Cardiac muscle cell (in vitro differentiated cells and primary cell): ENCODE results near the gene ACVRL1. TPM values are rescaled to one million over a fixed set of nuclear protein-coding genes. Genes with fewer than 3 reads are reported as not detected.

Experiments
- DNase-seq, 2 donors: peaks; one replicate each; pipeline versions ENCODE4 v3.0.0 to v3.0.0-alpha.2; 2010 to 2017; ENCODE audit warnings: low read depth in 1 of 2, low spot score in 1 of 2
- H3K27ac ChIP-seq: fragments of 200-600 bp; sonication (generic); 2 replicates; pipeline ENCODE4 v1.5.1; 2016
- H3K27me3 ChIP-seq: fragments of 200-600 bp; sonication (generic); 2 replicates; pipeline ENCODE4 v1.6.0; 2016; ENCODE audit warnings: control low read depth
- H3K36me3 ChIP-seq: fragments of 200-600 bp; sonication (generic); 2 replicates; pipeline ENCODE4 v1.5.1; 2016; ENCODE audit warnings: control low read depth
- H3K4me1 ChIP-seq: fragments of 200-600 bp; sonication (generic); 2 replicates; pipeline ENCODE4 v1.8.1; 2017; ENCODE audit warnings: low read depth, mild to moderate bottlenecking, mixed run types
- H3K4me3 ChIP-seq: fragments of 200-600 bp; sonication (generic); 2 replicates; pipeline ENCODE4 v1.5.1; 2016; ENCODE audit warnings: mild to moderate bottlenecking
- H3K9me3 ChIP-seq: fragments of 200-600 bp; sonication (generic); 2 replicates; pipeline ENCODE4 v1.5.1; 2017; ENCODE audit warnings: low read depth, mild to moderate bottlenecking, control low read depth
- polyA plus RNA-seq: library from polyadenylated mRNA; unstranded; fragments of >200 nt; fragmentation: Nextera tagmentation; extraction: Ambion mirVana; gene quantifications from 2 replicates; pipeline ENCODE4 v1.2.1, GENCODE V29; 2016
- total RNA-seq: library from RNA; depleted of rRNA; stranded (reverse); fragments of >200 nt; gene quantifications from 2 replicates; pipeline ENCODE4 v1.2.3, GENCODE V29; 2016
- TF ChIP-seq, protein P1 (sequence below): IDR thresholded peaks from 2 replicates; pipeline ENCODE4 v1.5.1; 2012; ENCODE audit warnings: low read depth, mild to moderate bottlenecking, low read length

The ACVRL1 gene
- 0.81 and 5.5 TPM in 2 replicates for total RNA-seq
- 2.5 TPM in 1 of 2 replicates, not detected in the other for polyA plus RNA-seq

DNA sequence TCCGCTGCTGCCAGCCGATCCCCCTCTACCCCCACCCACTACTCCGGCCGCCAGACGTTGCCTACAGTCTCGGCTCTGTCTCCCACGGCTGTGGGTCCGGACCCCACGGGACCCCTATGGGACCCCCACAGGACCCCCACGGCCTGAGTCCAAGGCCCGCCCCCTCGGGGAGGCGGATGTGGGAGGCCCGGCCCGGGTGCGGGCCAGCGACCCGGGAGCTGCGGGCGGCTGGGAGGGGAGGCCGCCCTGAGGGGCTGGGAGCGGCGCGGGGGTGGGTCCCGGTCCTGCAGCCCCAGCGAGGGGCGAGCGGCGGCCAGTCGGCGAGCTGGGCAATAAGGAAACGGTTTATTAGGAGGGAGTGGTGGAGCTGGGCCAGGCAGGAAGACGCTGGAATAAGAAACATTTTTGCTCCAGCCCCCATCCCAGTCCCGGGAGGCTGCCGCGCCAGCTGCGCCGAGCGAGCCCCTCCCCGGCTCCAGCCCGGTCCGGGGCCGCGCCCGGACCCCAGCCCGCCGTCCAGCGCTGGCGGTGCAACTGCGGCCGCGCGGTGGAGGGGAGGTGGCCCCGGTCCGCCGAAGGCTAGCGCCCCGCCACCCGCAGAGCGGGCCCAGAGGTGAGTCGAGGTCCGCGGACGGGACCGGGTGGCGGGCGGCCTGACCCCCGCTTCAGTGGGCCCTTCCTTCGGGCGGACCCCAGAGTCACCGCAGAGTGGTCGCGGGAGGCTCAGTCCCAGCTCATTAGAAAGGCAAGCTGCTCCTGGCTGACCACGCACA, at the start of gene ACVRL1:
ACVRL1 (plus strand) TSS at position 422 of the 773 bp plus-strand sequence. CDS start 4,971 bp downstream, outside the sequence.
- peak in 1 of 2 donors; percentile 43 for DNase-seq
- H3K36me3 ChIP-seq, result no peaks in the 10 kb centered on the region
- H3K4me3 ChIP-seq, result peak within 1 kb of the TSS; percentile 13
- TF ChIP-seq, protein P1, sequence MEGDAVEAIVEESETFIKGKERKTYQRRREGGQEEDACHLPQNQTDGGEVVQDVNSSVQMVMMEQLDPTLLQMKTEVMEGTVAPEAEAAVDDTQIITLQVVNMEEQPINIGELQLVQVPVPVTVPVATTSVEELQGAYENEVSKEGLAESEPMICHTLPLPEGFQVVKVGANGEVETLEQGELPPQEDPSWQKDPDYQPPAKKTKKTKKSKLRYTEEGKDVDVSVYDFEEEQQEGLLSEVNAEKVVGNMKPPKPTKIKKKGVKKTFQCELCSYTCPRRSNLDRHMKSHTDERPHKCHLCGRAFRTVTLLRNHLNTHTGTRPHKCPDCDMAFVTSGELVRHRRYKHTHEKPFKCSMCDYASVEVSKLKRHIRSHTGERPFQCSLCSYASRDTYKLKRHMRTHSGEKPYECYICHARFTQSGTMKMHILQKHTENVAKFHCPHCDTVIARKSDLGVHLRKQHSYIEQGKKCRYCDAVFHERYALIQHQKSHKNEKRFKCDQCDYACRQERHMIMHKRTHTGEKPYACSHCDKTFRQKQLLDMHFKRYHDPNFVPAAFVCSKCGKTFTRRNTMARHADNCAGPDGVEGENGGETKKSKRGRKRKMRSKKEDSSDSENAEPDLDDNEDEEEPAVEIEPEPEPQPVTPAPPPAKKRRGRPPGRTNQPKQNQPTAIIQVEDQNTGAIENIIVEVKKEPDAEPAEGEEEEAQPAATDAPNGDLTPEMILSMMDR, result no peak
- peaks cover 10% of the 10 kb centered on the region for H3K4me1 ChIP-seq
- no peaks in the 10 kb centered on the region for H3K9me3 ChIP-seq
- peaks cover 26% of the 10 kb centered on the region for H3K27me3 ChIP-seq
- H3K27ac ChIP-seq, result no peak within 1 kb of the TSS

DNA sequence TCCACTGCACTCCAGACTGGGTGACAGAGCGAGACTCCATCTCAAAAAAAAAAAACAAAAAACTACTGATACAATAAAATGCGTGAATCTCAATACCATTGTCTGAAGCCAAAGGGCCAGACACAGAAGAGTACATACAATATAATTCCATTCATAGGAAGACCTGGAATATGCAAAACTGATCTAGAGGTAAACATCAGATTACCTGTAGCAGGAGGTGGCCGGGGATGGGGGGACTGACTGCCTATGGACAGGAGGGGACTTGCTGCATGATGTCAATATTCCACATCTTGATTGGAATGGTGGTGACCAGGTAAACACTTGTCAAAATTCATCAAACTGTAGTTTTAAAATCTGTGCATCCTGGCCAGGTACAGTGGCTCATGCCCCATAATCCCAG, 46.3 kb upstream of the ACVRL1 start:
- H3K27ac ChIP-seq, result no peak overlapping the region
- no peaks in the 10 kb centered on the region for H3K27me3 ChIP-seq
- DNase-seq, result no peak
- H3K9me3 ChIP-seq, result no peaks in the 10 kb centered on the region
- no peak overlapping the region for H3K4me3 ChIP-seq
- TF ChIP-seq, protein P1, result no peak
- peaks cover 20% of the 10 kb centered on the region for H3K4me1 ChIP-seq
- no peaks in the 10 kb centered on the region for H3K36me3 ChIP-seq

DNA sequence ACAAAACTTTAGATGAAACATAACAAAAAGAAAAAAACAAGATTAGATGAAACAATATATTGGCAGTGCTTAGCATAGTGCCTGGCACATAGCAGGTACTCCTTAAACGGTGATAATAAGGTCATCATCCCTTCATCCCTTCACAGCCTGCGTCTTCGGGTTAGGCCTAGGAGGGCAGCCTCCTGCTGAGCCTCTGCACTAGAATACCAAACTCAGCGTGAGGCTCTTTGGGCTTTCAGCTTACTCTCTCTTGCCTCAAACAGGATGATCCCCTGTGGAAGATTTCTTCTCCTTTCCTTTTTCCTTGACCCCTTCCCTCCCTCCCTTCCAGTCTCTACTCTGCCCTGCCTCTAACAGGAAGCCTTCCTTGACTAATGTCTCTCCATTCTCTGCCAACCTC, 44.4 kb upstream of the ACVRL1 start:
- no peaks in the 10 kb centered on the region for H3K36me3 ChIP-seq
- DNase-seq, result no peak
- no peak overlapping the region for H3K27ac ChIP-seq
- TF ChIP-seq, protein P1, result no peak
- H3K4me3 ChIP-seq, result no peak overlapping the region
- peaks cover 27% of the 10 kb centered on the region for H3K4me1 ChIP-seq
- peaks cover under 1% of the 10 kb centered on the region for H3K27me3 ChIP-seq
- H3K9me3 ChIP-seq, result no peaks in the 10 kb centered on the region

DNA sequence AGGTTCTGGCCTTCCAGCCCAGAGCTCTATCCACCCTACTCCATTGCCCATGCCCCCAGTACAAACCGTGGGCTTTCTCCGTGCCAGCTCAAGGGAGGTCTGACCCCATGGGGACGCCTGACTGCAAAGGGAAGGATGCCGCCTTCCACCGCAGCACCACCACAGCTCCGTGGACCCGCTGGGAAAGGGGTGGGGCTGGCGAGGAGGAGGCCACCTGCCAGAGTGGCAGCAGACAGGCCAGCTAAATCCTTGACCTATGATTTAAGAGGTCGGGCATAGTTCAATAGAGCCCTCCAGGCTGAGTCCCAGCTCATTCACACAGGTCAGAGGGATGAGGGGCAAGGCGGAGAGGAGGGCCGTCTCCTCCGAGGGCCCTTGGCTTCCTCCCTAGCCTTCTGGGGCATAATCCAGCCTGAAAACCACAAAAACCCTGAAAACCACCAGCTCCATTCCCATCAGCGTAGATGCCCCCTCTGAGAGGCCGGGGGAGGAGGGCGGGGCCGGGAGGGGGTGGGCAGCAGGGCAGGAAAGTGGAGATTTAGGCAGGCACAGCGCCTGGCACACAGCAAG, 43.9 kb upstream of the ACVRL1 start:
- Histone ChIP-seq H3K4me3 (peak overlapping the region; percentile 28), H3K36me3 (no peaks in the 10 kb centered on the region), H3K27ac (peak overlapping the region; percentile 55), H3K27me3 (peaks cover 5% of the 10 kb centered on the region), H3K4me1 (peaks cover 27% of the 10 kb centered on the region), H3K9me3 (no peaks in the 10 kb centered on the region)
- TF ChIP-seq, protein P1, result no peak
- DNase-seq, result peak in 1 of 2 donors; percentile 21

DNA sequence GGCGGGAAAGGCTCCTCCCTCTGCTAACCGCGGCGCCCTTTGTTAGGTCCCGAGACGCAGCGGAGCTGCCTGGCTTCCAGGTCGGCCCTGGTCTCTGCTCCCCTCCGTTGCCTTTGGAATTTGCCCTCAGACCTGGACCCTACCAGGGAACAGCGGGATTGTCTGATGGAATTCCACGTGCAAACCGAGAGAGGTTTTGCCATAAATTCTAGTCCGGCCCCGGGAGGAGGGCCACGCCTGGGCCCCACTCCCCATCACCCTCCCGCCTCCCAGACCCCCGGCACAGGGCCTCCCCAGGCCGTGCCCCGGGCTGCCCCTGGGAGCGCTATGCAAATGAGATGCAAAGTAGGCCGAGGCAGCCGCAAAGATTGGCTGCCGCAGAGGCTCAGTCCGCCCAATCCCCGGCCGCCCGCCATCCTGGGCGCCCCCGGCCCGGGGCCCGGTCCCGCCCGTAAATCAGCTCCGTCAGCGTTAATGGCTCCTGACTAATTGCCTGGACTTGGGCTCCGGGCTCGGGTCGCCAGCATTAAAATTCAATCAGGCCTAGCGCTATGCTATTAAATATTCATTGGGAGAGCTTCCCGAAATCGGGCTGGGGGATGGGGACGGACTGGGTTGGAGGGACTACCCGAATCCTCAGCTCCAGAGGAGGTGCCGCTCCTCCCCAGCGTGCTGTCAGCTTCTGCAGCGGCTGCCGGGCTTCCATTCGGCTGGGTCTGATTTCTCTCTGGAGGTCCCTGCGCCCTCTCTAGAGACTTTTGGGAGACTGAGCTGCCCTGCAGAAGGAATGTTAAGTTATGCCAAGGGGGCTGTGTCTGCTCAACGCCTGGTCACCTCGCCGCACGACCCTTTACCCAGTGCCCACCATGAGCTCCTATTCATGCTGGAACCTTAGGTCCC, 43.1 kb upstream of the ACVRL1 start:
- DNase-seq, result peak; percentile 53 to 86
- Histone ChIP-seq H3K4me1 (peaks cover 33% of the 10 kb centered on the region), H3K36me3 (no peaks in the 10 kb centered on the region), H3K4me3 (peak overlapping the region; percentile 28), H3K27me3 (peaks cover 12% of the 10 kb centered on the region), H3K9me3 (no peaks in the 10 kb centered on the region), H3K27ac (peak overlapping the region; percentile 55)
- TF ChIP-seq, protein P1, result no peak
